Activated CD4-positive, CD25-positive, alpha-beta regulatory T cell (primary cell): Measurements from ENCODE around the gene HPSE2.
"Not testable (repeated sequence)": the region's sequence is repeated elsewhere in the genome, so short reads cannot be mapped to it uniquely, and the experiment has no call there.

Experiments used
- DNase-seq, 4 experiments: peaks; one replicate each; lab custom pipeline; 2025; lab: John Stamatoyannopoulos, UW

The HPSE2 gene

GRCh38 chr10:98919899-98920298, 315.8 kb downstream of the HPSE2 start:
- DNase-seq: no peak

DNA sequence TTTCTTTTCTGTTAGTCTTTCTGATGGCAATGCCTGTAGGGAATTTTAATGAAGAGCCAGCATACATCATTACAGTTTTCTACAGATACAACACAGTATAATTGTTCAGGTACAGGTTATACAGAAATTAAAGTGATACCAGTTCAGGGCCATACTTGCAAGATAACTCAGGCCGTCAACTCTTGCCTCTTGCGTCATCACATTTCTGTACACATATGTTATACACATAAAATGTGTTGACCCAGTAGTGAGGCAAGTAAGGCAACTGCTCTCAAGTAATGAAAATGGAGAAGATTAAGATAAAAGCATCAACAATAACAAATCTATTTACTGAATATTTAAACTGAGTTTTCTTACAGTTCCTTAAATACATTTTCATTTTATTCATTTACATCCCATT, 317.8 kb downstream of the HPSE2 start:
- no peak for DNase-seq

DNA sequence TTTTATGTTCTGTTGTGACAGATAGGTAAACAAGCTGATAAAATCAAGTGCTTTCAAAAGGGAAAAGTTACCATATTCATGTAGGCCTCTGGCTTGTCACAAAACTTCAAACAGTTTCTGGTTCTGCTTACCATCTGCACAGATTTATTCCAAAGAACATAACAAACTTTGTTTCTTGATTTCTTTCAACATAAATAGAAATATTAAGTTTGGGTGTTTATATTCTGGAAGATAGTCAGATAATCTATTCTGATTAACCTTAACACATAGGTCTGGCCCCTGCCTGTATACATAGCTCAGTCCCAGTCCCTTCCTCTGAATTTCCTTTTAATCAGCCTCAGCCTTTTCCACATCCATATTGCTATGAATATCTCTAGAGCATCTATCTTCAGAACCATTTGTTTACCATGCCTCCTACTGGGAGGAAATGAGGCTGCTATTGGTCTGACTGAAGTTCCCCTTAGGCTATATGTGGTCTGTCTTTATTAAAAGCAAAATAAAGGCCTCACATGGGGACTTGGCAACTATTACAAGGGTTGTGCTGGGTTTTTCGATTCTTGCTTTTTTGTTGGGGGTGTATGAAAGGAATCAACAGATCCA, 319.0 kb downstream of the HPSE2 start:
- DNase-seq: no peak

DNA sequence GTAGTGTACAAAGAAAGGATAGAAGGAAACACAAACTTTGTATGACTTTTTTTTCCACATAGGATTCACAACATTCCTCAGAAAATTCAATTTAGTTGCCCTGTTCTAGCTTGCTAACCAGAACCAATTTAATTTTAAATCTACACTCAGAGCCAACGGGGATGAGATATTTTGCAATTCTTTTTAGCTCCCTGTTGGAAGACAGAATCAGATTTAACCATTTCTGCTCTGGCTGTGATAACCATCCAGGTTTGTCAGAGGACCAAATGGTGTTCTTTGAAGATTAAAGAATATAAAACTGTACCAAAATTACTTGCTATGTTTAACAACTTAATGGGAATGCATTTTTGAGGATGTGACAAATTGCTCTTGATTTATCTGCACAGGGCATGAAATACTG, 319.7 kb downstream of the HPSE2 start:
- no peak for DNase-seq

DNA sequence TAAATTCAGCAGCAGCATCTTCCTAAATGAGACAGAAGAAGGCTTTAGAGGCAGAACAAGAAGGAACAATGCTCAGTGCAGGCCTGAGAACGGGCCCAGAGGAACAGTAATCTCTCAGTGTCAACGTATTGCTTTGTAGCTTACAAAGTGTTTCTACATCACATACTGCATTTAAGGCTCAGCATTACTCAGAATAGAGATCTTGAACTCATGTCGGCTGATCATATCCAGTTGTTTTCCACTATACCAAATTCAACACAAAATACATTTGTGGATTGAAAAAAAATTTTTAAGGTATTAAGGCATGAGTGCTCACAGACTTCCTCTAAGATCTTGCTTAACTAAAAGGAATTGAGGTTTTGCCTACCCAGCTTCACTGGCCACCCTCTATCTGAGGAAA, 325.1 kb downstream of the HPSE2 start:
- DNase-seq: no peak

GRCh38 chr10:98910048-98910447, 325.6 kb downstream of the HPSE2 start:
- DNase-seq: no peak

- no peak for DNase-seq
Observed at GRCh38 chr10:98908868-98909267, 326.8 kb downstream of the HPSE2 start.

GRCh38 chr10:98908247-98908646, 327.4 kb downstream of the HPSE2 start:
- DNase-seq: not testable (repeated sequence)

DNA sequence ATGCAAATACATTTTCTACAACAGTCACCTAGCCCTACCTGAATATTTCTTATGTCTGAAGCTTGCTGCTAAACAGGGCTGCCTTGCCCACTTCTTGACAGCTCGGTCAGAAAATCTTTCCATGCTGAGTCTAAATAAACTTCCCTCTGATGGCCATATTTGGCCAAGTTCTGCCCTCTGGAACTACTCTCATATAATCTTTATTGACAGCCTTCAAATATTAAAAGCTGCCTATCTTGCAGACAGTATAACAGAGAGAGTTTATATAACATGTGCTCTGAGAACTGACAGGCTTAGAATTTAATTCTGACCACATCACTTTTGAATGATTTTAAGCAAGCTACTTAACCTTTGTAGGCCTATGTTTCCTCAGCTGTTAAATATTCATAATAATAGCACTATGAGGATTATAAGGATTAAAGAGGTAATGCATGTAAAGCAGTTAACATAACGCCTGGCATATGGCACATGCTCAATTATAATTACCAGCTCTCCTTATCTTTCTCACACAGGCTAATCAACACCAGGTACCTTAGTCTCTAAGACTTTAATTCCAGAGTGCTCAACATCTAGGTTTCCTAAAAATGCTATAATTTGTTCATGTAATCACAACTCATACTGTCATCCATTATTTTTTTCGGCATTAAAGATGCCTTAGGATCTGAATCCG, 334.1 kb downstream of the HPSE2 start:
- DNase-seq: no peak

DNA sequence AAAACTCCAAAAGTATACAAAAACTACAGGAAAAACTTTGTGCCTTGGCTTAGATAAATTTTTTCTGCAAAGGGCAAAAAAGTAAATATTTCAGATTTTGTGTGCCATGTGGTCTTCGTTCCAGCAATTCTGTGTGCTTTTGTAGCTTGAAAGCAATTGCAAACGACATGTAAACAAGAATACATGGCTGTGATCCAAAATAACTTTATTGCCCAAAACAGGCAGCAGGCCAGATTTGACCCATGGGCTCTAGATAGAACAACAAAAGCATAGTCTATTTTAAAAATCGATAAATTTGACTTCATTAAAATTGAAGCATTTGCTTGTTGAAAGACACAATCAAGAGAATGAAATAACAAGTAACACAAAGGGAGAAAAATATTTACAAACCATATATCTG, 336.6 kb downstream of the HPSE2 start:
- no peak for DNase-seq

- DNase-seq: no peak
Observed at GRCh38 chr10:98892523-98892922, 343.1 kb downstream of the HPSE2 start.

GRCh38 chr10:98886686-98887085, 349.0 kb downstream of the HPSE2 start:
- no peak for DNase-seq

DNA sequence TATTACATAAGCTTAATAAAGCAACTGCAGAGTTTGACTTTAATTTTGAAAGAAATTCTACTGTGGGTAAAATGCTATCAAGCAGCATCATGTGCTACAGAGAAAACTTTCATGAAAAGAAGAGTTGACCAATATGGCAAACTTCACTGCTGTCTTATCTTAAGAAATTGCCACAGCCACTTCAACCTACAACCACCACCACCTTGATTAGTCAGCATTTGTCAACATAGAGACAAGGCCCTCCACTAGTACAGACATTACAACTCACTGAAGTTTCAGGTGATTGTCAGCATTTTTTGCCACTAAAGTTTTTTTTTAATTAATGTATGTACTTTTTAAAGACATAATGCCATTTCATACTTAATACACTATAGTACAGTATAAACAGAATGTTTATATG, 350.3 kb downstream of the HPSE2 start:
- DNase-seq: no peak

DNA sequence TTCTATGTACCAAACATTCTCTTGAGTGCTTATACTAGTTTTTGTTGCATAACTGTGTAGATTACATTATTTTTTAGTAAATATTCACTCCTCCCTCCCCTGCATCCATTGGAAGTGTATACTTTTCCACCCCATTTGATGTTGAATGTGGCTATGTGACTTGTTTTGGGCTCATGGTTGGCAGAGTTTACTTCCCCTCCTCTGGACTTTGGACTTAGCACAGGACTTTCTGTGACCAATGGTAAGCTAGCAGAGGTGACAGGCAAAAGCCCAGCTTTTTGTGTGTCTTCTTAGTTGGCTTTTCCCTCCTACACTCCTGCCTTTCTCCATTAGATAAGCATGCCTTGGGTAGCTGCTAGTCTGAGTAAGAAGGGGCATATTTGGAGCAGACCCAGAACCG, 353.9 kb downstream of the HPSE2 start:
- DNase-seq: no peak

DNA sequence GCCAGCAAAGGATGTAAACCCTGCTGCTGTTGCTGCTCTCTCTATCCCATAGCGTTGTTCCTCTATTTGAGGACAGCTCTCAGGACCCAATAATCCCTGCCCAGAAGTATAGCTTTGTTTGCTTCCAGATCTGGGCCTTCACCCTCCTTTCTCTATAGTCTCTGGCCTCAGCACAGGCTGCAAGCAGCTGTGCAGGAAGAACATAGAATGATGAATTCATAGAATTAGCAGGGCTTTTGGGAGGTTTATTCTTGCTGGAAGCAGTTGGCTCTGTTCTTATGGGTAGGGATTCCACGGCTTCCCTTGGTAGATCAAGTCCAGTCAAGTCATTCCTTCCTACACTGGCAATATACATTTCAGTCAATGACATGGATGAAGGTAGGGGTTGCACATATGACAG, 354.7 kb downstream of the HPSE2 start:
- DNase-seq: no peak

DNA sequence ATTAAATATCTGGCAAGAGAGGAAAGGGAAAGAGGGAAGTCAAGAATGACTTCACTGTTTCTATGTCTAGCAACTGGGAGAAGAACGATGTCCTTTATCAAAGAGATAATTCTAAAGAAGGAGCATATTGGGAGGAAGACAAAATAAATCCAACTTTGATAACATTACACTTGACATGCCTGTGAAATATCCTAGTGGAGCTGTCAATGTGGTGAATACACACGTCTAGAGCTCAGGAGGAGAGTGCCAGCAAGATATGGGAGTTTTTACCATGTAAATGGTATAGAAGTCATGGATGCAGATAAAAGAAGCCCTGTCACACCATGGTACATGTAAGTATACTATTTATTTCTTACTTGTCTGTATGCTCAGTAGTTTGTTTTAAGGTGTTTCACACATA, 356.7 kb downstream of the HPSE2 start:
- DNase-seq: no peak

DNA sequence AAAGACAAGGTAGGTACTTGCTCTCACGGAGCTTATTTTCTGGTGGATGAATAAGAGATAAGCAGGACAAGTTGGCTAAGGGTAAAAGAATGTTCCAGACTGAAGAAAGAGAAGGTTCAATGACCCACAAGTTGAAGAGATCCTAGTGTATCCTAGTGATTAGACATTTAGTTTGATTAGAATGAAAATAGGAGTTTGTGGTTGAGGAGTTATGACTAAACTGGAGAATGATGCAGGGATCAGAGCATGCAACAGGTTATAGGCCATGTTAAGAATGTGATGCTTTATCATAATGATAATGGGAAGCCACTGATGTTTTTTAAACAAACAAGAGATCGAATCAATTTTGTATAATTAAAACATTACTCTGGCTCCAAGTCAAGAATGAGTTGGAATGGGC, 357.2 kb downstream of the HPSE2 start:
- DNase-seq: no peak

- no peak for DNase-seq
Observed at GRCh38 chr10:98861962-98862361, 373.7 kb downstream of the HPSE2 start.

DNA sequence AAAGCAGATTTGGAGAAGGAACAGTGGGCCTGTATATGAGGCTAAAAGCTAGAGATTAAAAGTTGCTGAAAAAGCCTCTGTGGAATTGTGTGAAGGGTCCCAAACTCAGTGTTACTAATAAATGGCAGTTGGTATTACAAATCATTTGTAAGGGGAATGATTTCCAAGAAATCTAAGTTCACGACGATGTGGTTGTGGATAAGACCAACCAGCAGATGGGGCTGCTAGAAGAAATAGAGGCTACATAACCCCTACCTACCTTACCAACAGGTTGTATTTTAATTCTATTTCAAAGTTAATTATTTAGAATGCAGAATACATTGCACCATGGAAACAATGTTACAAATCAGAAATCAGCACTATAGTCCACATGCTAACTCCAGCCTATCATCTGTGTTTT, 377.1 kb downstream of the HPSE2 start:
- DNase-seq: no peak

- DNase-seq: no peak
Observed at GRCh38 chr10:98855403-98856189, 380.1 kb downstream of the HPSE2 start.

DNA sequence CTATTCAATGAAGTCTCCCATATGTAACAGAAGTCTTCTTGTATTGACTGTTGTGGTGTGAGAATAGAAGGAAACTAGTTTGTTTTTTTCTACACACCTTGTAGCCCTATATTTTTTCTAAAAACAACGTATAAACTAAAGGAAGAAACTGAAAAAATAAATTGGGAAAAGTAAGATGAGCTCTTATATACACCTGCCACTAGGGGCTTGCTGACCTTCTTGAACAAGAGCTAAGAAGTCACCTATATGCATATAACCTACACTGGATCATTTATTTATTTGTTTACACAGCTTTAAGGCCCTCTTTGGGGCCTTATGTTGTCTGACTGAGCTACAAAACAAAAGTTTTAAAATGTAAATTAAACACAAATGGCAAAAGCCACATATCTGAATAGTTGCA, 383.0 kb downstream of the HPSE2 start:
- no peak for DNase-seq

GRCh38 chr10:98848361-98848760, 387.3 kb downstream of the HPSE2 start:
- no peak for DNase-seq

DNA sequence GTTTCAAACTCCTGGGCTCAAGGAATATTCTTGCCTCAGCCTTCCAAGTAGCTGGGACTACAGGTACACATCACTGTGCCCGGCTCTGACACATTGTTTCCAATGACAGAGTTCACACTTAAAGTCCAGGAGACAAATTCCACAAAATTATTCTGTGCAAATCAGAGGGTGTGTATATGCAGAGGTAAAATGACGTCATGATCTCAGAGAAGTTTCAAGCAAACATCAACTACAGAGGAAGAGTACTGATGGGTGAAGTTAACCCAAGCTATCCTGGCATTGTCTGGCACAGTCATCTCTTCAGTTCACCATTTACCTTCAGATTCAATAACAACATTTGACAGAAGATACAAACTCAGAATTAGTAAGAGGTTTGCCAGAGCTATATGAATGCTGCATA, 388.9 kb downstream of the HPSE2 start:
- DNase-seq: no peak
